Measurements from ENCODE around the gene EYA3. TPM values are rescaled to one million over a fixed set of nuclear protein-coding genes. Genes with fewer than 3 reads are reported as not detected.

EYA3 gene
- total and polyA plus RNA-seq, 7 donors, result 3.6 to 15.3 (median 13.1) TPM

DNA sequence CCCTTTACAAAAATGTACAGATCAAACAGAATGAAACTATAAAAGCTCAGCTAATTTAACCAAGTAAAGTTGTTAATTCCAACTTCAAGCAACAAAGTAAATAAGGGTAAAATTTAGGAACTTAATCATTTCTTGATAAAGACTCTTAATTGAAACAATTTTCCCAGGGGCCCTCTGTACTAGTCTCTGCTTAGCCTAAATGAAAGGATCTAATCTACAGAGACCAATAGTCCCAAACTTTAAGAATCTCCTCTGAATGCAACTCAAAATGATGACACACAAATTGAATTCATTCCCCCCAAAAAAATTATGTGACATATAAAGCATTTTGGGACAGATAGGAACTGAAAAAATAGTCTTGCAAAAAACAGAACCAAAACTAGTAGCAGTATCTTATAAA, 16.6 kb downstream of the EYA3 start:
- intact Hi-C loops (cut with DNase I), result no loop called here
- Histone ChIP-seq H3K9me3 (no peaks in the 10 kb centered on the region), H3K4me3 (no peak overlapping the region), H3K4me1 (peaks cover 35% of the 10 kb centered on the region), H3K27me3 (ENCODE audit: insufficient read depth in 3 of 3, low read length in 2 of 3) (no peaks in the 10 kb centered on the region), H3K36me3 (ENCODE audit: insufficient read depth in 1 of 2, low read depth in 1 of 2) (no peaks in the 10 kb centered on the region), H3K27ac (no peak overlapping the region)
- TF ChIP-seq, protein P1, sequence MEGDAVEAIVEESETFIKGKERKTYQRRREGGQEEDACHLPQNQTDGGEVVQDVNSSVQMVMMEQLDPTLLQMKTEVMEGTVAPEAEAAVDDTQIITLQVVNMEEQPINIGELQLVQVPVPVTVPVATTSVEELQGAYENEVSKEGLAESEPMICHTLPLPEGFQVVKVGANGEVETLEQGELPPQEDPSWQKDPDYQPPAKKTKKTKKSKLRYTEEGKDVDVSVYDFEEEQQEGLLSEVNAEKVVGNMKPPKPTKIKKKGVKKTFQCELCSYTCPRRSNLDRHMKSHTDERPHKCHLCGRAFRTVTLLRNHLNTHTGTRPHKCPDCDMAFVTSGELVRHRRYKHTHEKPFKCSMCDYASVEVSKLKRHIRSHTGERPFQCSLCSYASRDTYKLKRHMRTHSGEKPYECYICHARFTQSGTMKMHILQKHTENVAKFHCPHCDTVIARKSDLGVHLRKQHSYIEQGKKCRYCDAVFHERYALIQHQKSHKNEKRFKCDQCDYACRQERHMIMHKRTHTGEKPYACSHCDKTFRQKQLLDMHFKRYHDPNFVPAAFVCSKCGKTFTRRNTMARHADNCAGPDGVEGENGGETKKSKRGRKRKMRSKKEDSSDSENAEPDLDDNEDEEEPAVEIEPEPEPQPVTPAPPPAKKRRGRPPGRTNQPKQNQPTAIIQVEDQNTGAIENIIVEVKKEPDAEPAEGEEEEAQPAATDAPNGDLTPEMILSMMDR (IDR thresholded peaks at IDR 0.05), result no peak
- DNase-seq, result no peak
- ATAC-seq, result no peak

DNA sequence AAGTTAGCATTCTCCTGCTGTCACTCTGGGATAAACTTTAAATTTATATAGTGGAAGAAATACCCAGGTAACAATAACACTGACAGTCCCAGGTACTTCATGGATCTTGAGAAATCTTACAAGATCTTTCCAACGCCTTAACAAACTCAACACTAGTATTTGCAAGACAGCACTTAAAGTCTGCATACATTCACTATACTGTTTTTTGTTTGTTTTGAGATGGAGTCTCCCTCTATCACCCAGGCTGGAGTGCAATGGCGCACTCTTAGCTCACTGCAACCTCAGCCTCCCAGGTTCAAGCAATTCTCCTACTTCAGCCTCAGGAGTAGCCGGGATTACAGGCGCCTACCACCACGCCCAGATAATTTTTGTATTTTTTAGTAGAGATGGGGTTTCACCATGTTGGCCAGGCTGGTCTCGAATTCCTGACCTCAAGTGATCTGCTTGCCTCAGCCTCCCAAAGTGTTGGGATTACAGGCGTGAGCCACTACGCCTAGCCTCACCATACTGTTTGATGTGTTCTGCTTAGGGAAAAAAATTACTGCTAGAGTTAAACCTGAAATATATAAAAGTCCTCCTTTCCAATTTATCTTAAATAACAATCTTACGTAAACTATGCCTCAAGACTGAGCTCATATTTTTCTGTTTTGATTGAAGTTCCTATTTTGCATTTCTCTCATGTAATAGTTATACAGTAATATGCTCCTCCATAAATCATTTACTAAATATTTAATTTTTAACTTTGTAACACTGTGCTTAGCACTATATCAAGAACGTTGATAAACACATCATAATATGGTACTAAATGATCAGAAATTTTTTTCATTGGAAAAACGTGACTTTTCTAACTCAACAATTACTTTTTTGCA, 17.5 kb downstream of the EYA3 start:
- intact Hi-C loops (cut with DNase I), result no loop called here
- WGBS, 3 donors, result 91 to 98% (median 96%) methylated on average over 11 of the region's 11 CpGs
- Histone ChIP-seq H3K27ac (no peak overlapping the region), H3K4me3 (no peak overlapping the region), H3K36me3 (ENCODE audit: insufficient read depth in 1 of 2, low read depth in 1 of 2) (no peaks in the 10 kb centered on the region), H3K4me1 (peaks cover 31% of the 10 kb centered on the region), H3K9me3 (no peaks in the 10 kb centered on the region), H3K27me3 (ENCODE audit: insufficient read depth in 3 of 3, low read length in 2 of 3) (no peaks in the 10 kb centered on the region)
- DNase-seq, result no peak
- TF ChIP-seq, protein P1 (IDR thresholded peaks at IDR 0.05), result no peak
- ATAC-seq, result no peak

DNA sequence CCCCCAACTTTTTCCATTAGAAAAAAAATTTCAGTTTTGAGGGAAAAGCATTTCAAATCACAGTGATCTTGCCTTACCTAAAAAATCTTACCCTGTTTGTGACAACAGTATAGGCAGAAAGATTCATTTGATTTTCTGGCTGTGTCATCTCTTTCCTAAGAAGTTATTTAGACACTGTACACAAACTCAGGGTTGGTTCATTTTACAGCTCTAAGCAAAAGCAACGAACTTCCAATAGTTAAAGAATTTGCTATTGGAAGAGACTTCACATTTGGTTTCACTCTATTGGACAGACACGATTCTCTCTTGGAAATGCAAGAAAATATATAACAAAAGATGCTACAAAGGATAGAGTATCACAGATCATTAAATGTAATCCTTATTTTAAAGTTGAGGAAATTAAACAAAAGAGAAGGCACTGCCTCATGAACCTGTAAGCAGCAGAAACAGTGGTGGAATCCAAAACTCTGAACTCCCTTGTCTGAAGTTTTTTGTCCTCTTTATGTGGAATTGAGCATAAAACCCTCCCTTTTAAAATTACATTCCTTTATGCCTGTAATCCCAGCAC, 20.8 kb downstream of the EYA3 start:
- Histone ChIP-seq H3K4me1 (peaks cover 4% of the 10 kb centered on the region), H3K36me3 (ENCODE audit: insufficient read depth in 1 of 2, low read depth in 1 of 2) (peaks cover 0 to 8% of the 10 kb centered on the region in 2 donors), H3K9me3 (no peaks in the 10 kb centered on the region), H3K27ac (no peak overlapping the region), H3K4me3 (no peak overlapping the region), H3K27me3 (ENCODE audit: insufficient read depth in 3 of 3, low read length in 2 of 3) (no peaks in the 10 kb centered on the region)
- intact Hi-C loops (cut with DNase I), result no loop called here
- no peak for DNase-seq
- 36 to 52% (median 48%) methylated on average over 2 of the region's 2 CpGs for WGBS, 3 donors
- TF ChIP-seq, protein P1 (IDR thresholded peaks at IDR 0.05), result no peak
- ATAC-seq, result no peak

DNA sequence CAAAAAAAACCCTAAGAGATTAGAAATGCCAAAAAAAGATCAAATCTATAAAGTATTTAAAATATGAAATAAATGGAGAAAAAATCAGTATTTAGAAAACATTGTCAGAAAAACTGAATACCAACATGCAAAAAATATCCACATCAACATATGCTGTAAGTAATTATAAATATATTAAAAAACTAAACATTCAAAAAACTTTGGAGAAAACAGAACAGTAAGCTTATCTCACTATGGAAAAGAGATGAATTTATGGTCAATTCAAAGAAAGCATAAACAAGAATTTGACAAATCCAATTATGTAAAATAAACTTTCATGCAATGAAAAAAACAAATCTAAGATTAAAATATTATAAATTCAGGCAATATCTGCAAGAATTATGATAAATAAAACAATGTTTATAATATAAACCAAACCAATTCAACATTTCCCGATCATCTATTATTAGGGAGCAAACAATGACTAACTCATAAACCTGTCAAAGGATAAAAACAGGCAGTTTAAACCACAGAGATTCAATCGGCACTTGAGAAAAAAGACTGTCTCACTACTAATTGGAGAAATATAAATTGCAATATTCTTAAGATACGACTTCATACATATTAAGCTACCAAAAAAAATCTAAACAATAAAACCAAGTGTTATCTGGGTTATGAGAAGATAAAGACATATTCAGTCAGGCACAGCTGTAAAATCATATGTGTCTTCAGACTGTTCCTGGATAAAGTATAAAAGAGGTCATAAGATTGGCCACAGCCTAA, 21.8 kb downstream of the EYA3 start:
- Histone ChIP-seq H3K27me3 (ENCODE audit: insufficient read depth in 3 of 3, low read length in 2 of 3) (no peaks in the 10 kb centered on the region), H3K27ac (no peak overlapping the region), H3K9me3 (no peaks in the 10 kb centered on the region), H3K4me1 (no peaks in the 10 kb centered on the region), H3K36me3 (ENCODE audit: insufficient read depth in 1 of 2, low read depth in 1 of 2) (peaks cover 0 to 8% of the 10 kb centered on the region in 2 donors), H3K4me3 (no peak overlapping the region)
- 74 to 77% (median 74%) methylated on average over 3 of the region's 3 CpGs for WGBS, 3 donors
- TF ChIP-seq, protein P1 (IDR thresholded peaks at IDR 0.05), result no peak
- no peak for DNase-seq
- intact Hi-C loops (cut with DNase I), result no loop called here
- no peak for ATAC-seq

Measured in psoas muscle (tissue), 8 donors.